Femur (tissue), 1 donor: ENCODE data around the gene SAE1.
"Not testable (repeated sequence)": the region's sequence is repeated elsewhere in the genome, so short reads cannot be mapped to it uniquely, and the experiment has no call there.

Source experiments
- DNase-seq: peaks from one replicate; pipeline ENCODE4 v3.0.0-alpha.2; 2017

The SAE1 gene

GRCh38 chr19:47130589-47131227, at the start of gene SAE1:
TSS of gene SAE1 (plus strand) at chr19:47130835. CDS start at chr19:47130931, 96 bp downstream.
- DNase-seq = peak; percentile 98

- DNase-seq = no peak
These were observed 49.5 kb upstream of the SAE1 start for GRCh38 chr19:47081095-47081494.

- no peak for DNase-seq
These were observed 48.1 kb upstream of the SAE1 start for GRCh38 chr19:47082493-47082892.

- DNase-seq = no peak
These were observed 45.7 kb upstream of the SAE1 start for GRCh38 chr19:47084879-47085439.

GRCh38 chr19:47086280-47086679, 44.4 kb upstream of the SAE1 start:
- DNase-seq = no peak

GRCh38 chr19:47089767-47090350, 40.8 kb upstream of the SAE1 start:
- DNase-seq = no peak

- no peak for DNase-seq
These were observed 37.4 kb upstream of the SAE1 start for GRCh38 chr19:47093254-47093653.

GRCh38 chr19:47093841-47094240, 36.8 kb upstream of the SAE1 start:
- no peak for DNase-seq

- no peak for DNase-seq
These were observed 35.8 kb upstream of the SAE1 start for GRCh38 chr19:47094557-47095475.

GRCh38 chr19:47095476-47096099, 35.0 kb upstream of the SAE1 start:
- DNase-seq = no peak

GRCh38 chr19:47096100-47096704, 34.4 kb upstream of the SAE1 start:
- no peak for DNase-seq

- DNase-seq = no peak
These were observed 33.9 kb upstream of the SAE1 start for GRCh38 chr19:47096721-47097120.

GRCh38 chr19:47097396-47098201, 33.0 kb upstream of the SAE1 start:
- no peak for DNase-seq

GRCh38 chr19:47098608-47099007, 32.0 kb upstream of the SAE1 start:
- DNase-seq = no peak

- no peak for DNase-seq
These were observed 31.0 kb upstream of the SAE1 start for GRCh38 chr19:47099576-47100050.

- DNase-seq = no peak
These were observed 30.3 kb upstream of the SAE1 start for GRCh38 chr19:47100290-47100689.

GRCh38 chr19:47101116-47101515, 29.5 kb upstream of the SAE1 start:
- not testable (repeated sequence) for DNase-seq

- no peak for DNase-seq
These were observed 28.1 kb upstream of the SAE1 start for GRCh38 chr19:47102346-47103060.

- DNase-seq = peak; percentile 51
These were observed 26.0 kb upstream of the SAE1 start for GRCh38 chr19:47104680-47105079.

- DNase-seq = no peak
These were observed 24.8 kb upstream of the SAE1 start for GRCh38 chr19:47105874-47106273.

GRCh38 chr19:47106821-47107201, 23.8 kb upstream of the SAE1 start:
- no peak for DNase-seq
